IMR-90 (cell line): Measurements from ENCODE around the gene TSSK2. TPM values are rescaled to one million over a fixed set of nuclear protein-coding genes. Genes with fewer than 3 reads are reported as not detected.

Experiments
- ATAC-seq: fragments of 200-7000 bp; cut with Tn5 transposase; 2 replicates; pipeline ENCODE4 v1.9.1; 2020; ENCODE audit warnings: low read depth, mild to moderate bottlenecking, moderate library complexity
- BruUV-seq: library from RNA; stranded (reverse); fragments of 400-500 nt; replicated peaks from 2 replicates; lab custom pipeline; 2021; lab: Mats Ljungman, UMichigan
- CTCF ChIA-PET: fragments of 300-600 bp; formaldehyde crosslinking; extraction: SDS; loops from one replicate; lab custom pipeline; 2021; ENCODE audit warnings: antibody characterized with exemption; lab: Yijun Ruan, JAX
- POLR2A ChIA-PET: fragments of 300-600 bp; sonication (Branson Sonifier 250); formaldehyde crosslinking; loops from one replicate; lab custom pipeline; 2022; ENCODE audit warnings: antibody characterized with exemption; ENCODE audit not compliant: unreplicated experiment; lab: Charles Lee
- DNase-seq: peaks from one replicate; pipeline ENCODE4 v3.0.0; 2013
- H2AFZ ChIP-seq: replicated peaks from 2 replicates; pipeline ENCODE3; 2013; ENCODE audit warnings: low read length, mild to moderate bottlenecking; ENCODE audit not compliant: poor library complexity
- H2AK5ac ChIP-seq: 2 replicates; pipeline ENCODE4 v1.6.1; 2013; ENCODE audit warnings: low read depth, low read length, inconsistent platforms
- H2AK9ac ChIP-seq: replicated peaks from 2 replicates; pipeline ENCODE3; 2013; ENCODE audit warnings: mild to moderate bottlenecking, low read depth, low read length, moderate library complexity; ENCODE audit not compliant: poor library complexity
- H2BK120ac ChIP-seq: 2 replicates; pipeline ENCODE4 v1.6.1; 2013; ENCODE audit warnings: low read depth, low read length, inconsistent platforms
- H2BK15ac ChIP-seq: 3 replicates; pipeline ENCODE4 v1.6.1; 2013; ENCODE audit warnings: low read depth, low read length, inconsistent platforms
- H2BK20ac ChIP-seq: 2 replicates; pipeline ENCODE4 v1.6.1; 2013; ENCODE audit warnings: low read depth, mild to moderate bottlenecking, inconsistent platforms, low read length, moderate library complexity
- H2BK5ac ChIP-seq: 2 replicates; pipeline ENCODE4 v1.6.1; 2013; ENCODE audit warnings: mild to moderate bottlenecking, low read depth, low read length, inconsistent platforms; ENCODE audit not compliant: poor library complexity, severe bottlenecking
- H3K14ac ChIP-seq: replicated peaks from 2 replicates; pipeline ENCODE4 v1.6.1; 2013; ENCODE audit warnings: low read depth, low read length, inconsistent platforms
- H3K18ac ChIP-seq: 2 replicates; pipeline ENCODE4 v1.6.1; 2013; ENCODE audit warnings: low read depth, low read length, control low read depth
- H3K23ac ChIP-seq: 2 replicates; pipeline ENCODE4 v1.6.1; 2013; ENCODE audit warnings: low read depth, low read length, inconsistent platforms
- H3K27ac ChIP-seq: 2 replicates; pipeline ENCODE4 v1.5.1; 2013; ENCODE audit warnings: mild to moderate bottlenecking, control low read depth, low read length; ENCODE audit not compliant: insufficient read depth
- H3K27me3 ChIP-seq: 2 replicates; pipeline ENCODE4 v1.6.1; 2013; ENCODE audit warnings: low read length; ENCODE audit not compliant: control insufficient read depth, insufficient read depth
- H3K36me3 ChIP-seq: 2 replicates; pipeline ENCODE4 v1.6.1; 2013; ENCODE audit warnings: low read length, mixed read lengths; ENCODE audit not compliant: control insufficient read depth, insufficient read depth
- H3K4ac ChIP-seq: 2 replicates; pipeline ENCODE4 v1.6.1; 2013; ENCODE audit warnings: low read depth, low read length, inconsistent platforms
- H3K4me1 ChIP-seq: 2 replicates; pipeline ENCODE4 v1.6.1; 2013; ENCODE audit warnings: low read length, mixed read lengths; ENCODE audit not compliant: control insufficient read depth, insufficient read depth
- H3K4me2 ChIP-seq: 2 replicates; pipeline ENCODE4 v1.6.1; 2013; ENCODE audit warnings: low read depth, mild to moderate bottlenecking, control low read depth, low read length, moderate library complexity
- H3K4me3 ChIP-seq: 2 replicates; pipeline ENCODE4 v1.5.1; 2013; ENCODE audit warnings: low read depth, mild to moderate bottlenecking, control low read depth, low read length, moderate library complexity; ENCODE audit not compliant: insufficient read depth
- H3K56ac ChIP-seq: 2 replicates; pipeline ENCODE4 v1.6.1; 2013; ENCODE audit warnings: low read length, inconsistent platforms; ENCODE audit not compliant: insufficient read depth; ENCODE audit errors: extremely low read depth
- H3K79me1 ChIP-seq, 2 experiments: 2 replicates each; pipeline ENCODE4 v1.6.1; 2013; ENCODE audit warnings: low read length in 2 of 2, inconsistent platforms in 1 of 2, low read depth in 1 of 2
- H3K9ac ChIP-seq: 2 replicates; pipeline ENCODE4 v1.6.1; 2013; ENCODE audit warnings: low read depth, low read length, control low read depth
- H3K9me1 ChIP-seq: 2 replicates; pipeline ENCODE4 v1.6.1; 2013; ENCODE audit warnings: low read length, inconsistent platforms; ENCODE audit not compliant: insufficient read depth
- H3K9me3 ChIP-seq: 2 replicates; pipeline ENCODE4 v1.6.1; 2013; ENCODE audit warnings: low read length; ENCODE audit not compliant: control insufficient read depth, insufficient read depth
- H4K20me1 ChIP-seq: 2 replicates; pipeline ENCODE4 v1.6.1; 2013; ENCODE audit warnings: low read length, inconsistent platforms; ENCODE audit not compliant: insufficient read depth
- H4K5ac ChIP-seq: 2 replicates; pipeline ENCODE4 v1.6.1; 2013; ENCODE audit warnings: mild to moderate bottlenecking, low read depth, low read length, control low read depth
- H4K8ac ChIP-seq, 2 experiments: 2 replicates each; pipeline ENCODE4 v1.6.1; 2013; ENCODE audit warnings: low read depth in 2 of 2, low read length in 2 of 2, control low read depth in 1 of 2, inconsistent platforms in 1 of 2
- H4K91ac ChIP-seq: 2 replicates; pipeline ENCODE4 v1.6.1; 2013; ENCODE audit warnings: low read depth, low read length, inconsistent platforms; ENCODE audit not compliant: insufficient read depth
- CEBPB ChIP-seq: IDR thresholded peaks from 2 replicates; pipeline ENCODE4 v1.6.1; 2012; ENCODE audit warnings: low read depth, low read length, improper control_type of control experiment
- CHD1 ChIP-seq: IDR thresholded peaks from 2 replicates; pipeline ENCODE4 v1.6.1; 2012; ENCODE audit warnings: low read depth, low read length, improper control_type of control experiment
- WGBS, 2 experiments: methylation state at CpG; one replicate each; pipeline versions ENCODE4 v1.1.5 to v1.1.7; 2013; ENCODE audit warnings: missing lambda C conversion rate in 2 of 2; ENCODE audit not compliant: insufficient read length in 1 of 2; ENCODE audit errors: extremely low coverage in 2 of 2; 5-methylcytosine and 5-hydroxymethylcytosine counted together
- dilution Hi-C: fragments of 300-500 bp; cut with HindIII; formaldehyde crosslinking; loops from one replicate; pipeline ENCODE4 v1.14.3; 2018; ENCODE audit warnings: low sequenced_read_pairs; ENCODE audit not compliant: unreplicated experiment
- in situ Hi-C: fragments of 300-500 bp; cut with MboI; formaldehyde crosslinking; loops from 3 replicates; pipeline ENCODE4 v1.14.3; 2019; ENCODE audit warnings: low sequenced_read_pairs, inconsistent platforms, mixed read lengths
- intact Hi-C: fragments of 100-400 bp; cut with micrococcal nuclease; formaldehyde crosslinking; loops from 2 replicates; pipeline ENCODE4 v1.10.0; 2022
- polyA plus RNA-seq, 3 experiments: library from polyadenylated mRNA; depleted of rRNA; stranded (reverse); fragments of >200 nt; gene quantifications; 2 replicates each; pipeline ENCODE4 v1.2.3, GENCODE V29; 2012; ENCODE audit warnings: low replicate concordance in 1 of 3
- total RNA-seq: library from RNA; depleted of rRNA; stranded (reverse); fragments of >200 nt; gene quantifications from 2 replicates; pipeline ENCODE4 v1.2.3, GENCODE V29; 2012
- TF ChIP-seq, protein P1 (sequence below): conservative IDR thresholded peaks from 2 replicates; pipeline ENCODE4 v1.5.1; 2012; ENCODE audit warnings: mild to moderate bottlenecking, low read depth, low read length, improper control_type of control experiment

TSSK2 gene
- total and polyA plus RNA-seq, 2 of the 4 experiments (the other 2 are of a cell fraction) = not detected

DNA sequence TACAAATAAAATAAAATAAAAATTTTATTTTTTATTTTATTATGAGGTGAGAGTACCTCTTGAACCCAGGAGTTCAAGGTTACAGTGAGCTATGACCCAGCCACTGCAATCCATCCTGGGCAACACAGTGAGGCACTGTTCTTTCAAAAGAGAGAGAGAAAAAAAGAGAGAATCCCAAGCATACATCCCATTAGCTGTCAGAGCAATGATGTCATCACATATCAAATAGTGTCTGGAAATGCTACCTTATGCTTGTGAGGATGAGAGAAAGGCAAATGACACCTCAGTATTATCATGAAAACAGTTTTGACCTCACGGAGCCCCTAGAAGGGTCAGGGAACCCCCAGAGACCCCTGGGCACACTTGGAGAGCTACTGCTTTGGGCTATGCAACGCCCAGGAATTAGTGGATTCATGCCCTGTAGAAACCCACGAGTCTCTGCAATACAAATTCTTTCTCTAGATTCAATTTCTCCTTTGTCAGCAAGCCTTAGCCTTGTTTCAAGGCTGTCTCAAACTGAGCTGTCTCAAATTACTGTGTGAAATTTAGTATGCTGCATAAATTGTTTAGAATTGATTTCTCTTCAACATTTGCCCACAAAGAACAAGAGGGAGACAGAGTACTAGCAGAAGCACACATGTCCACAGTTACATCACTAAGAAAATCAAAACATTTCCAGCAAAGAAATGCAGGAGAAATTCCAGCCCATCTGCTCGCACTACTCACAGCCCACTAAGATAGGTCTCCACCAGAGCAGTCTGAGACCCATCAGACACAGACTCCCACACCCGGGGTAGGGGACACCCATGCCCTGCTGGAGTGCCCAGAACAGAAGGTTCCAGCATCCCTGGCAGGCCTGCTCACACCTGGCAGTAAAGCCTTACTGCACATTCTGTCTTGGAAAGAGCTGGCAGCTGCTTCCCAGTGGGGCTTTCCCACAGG is 27.0 kb upstream of the TSSK2 start:
- Histone ChIP-seq H3K4me2 (peak overlapping the region; percentile 45), H3K9me3 (no peaks in the 10 kb centered on the region), H3K18ac (no peak overlapping the region), H3K27ac (peak overlapping the region; percentile 40; the same call in 1 of the 2 replicates), H3K4ac (no peak overlapping the region), H2AK5ac (no peak overlapping the region), H4K5ac (no peak overlapping the region), H4K8ac (no peak overlapping the region), H2AK9ac (no peak overlapping the region), H3K27me3 (no peaks in the 10 kb centered on the region), H4K20me1 (peaks cover 84% of the 10 kb centered on the region), H2BK5ac (no peak overlapping the region), H4K91ac (no peak overlapping the region), H3K23ac (no peak overlapping the region), H2BK120ac (no peak overlapping the region), H2BK20ac (no peak overlapping the region), H3K4me1 (peaks cover 17% of the 10 kb centered on the region), H3K79me1 (peaks cover 25 to 84% of the 10 kb centered on the region in 2 experiments), H3K56ac (no peak overlapping the region), H3K4me3 (no peak overlapping the region), H2AFZ (no peak overlapping the region), H3K9me1 (peaks cover 27% of the 10 kb centered on the region), H2BK15ac (no peak overlapping the region), H3K9ac (no peak overlapping the region), H3K14ac (no peak overlapping the region), H3K36me3 (no peaks in the 10 kb centered on the region)
- 0% methylated on average over 1 of the region's 5 CpGs; no CpG with 5 or more reads in 1 of the 2 experiments for WGBS, 2 experiments
- in situ Hi-C loops = no loop called here
- intact Hi-C loops = no loop called here
- DNase-seq (peak; percentile 79), ATAC-seq (peak; percentile 82)
- dilution Hi-C loops = no loop called here
- BruUV-seq = no TSS peak
- TF ChIP-seq CHD1 (no peak), CEBPB (no peak)
- TF ChIP-seq, protein P1, sequence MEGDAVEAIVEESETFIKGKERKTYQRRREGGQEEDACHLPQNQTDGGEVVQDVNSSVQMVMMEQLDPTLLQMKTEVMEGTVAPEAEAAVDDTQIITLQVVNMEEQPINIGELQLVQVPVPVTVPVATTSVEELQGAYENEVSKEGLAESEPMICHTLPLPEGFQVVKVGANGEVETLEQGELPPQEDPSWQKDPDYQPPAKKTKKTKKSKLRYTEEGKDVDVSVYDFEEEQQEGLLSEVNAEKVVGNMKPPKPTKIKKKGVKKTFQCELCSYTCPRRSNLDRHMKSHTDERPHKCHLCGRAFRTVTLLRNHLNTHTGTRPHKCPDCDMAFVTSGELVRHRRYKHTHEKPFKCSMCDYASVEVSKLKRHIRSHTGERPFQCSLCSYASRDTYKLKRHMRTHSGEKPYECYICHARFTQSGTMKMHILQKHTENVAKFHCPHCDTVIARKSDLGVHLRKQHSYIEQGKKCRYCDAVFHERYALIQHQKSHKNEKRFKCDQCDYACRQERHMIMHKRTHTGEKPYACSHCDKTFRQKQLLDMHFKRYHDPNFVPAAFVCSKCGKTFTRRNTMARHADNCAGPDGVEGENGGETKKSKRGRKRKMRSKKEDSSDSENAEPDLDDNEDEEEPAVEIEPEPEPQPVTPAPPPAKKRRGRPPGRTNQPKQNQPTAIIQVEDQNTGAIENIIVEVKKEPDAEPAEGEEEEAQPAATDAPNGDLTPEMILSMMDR = peak; percentile 22; the same call in 1 of the 2 replicates
- CTCF ChIA-PET = no interaction called here
- POLR2A ChIA-PET = interaction anchor here (0.6 kb wide), 1 partner anchor 39 kb away, joined by 3 read pairs; no protein-coding TSS in a partner anchor
